ENCODE results near the gene STAM. TPM values are rescaled to one million over a fixed set of nuclear protein-coding genes. Genes with fewer than 3 reads are reported as not detected.

STAM gene
- total RNA-seq = 10 to 100 TPM in 1 of 2 donors, 1 to 10 TPM in 1; 7.3 to 15.5 TPM

DNA sequence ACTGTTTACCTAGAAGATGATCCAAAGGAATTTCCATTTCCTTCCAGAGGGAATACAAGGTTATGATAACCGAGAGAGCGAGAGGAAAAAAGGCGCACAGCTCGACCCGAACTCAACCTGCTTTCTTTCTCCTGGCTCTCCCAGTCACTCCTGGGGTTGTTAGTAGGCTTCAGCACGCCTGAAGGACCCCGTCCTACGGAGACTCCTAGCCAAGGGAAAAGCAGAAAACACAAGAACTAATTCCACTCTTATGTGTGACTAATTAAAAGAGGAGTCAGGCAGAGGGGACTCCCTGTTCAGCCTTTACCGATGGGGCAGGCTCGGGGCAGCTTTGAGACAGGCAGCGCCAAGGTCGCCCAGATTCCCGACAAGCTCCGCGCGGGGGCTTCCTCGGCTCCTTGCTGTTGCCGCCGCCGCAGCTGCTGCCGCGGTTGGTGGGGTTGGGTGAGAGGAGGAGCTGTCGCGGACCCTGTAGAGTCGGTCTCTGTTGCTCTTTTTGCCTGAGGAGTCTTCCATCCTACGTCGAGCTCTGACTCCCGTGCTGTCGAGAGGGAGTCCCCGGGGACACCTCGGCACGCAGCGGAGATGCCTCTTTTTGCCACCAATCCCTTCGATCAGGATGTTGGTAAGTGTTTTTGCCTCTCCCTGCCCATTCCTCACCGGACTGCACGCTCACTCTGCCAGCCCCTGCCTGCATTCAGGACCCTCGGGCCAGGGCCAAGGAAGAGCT lies at the start of gene STAM:
Gene STAM (plus strand): TSS at position 397 of the 730 bp plus-strand sequence. CDS start 189 bp downstream, at position 586.
- H3K4me1 ChIP-seq = peaks cover 40% of the 10 kb centered on the region
- WGBS, 2 donors = 0% methylated on average over 13 to 37 of the region's 37 CpGs
- DNase-seq (peak; percentile 84 to 90 (median 88)), ATAC-seq (peak; percentile 93)
- TF ChIP-seq POLR2A (IDR thresholded peaks at IDR 0.05) = peak; percentile 66 to 89 (median 84)
- TF ChIP-seq CTCF (IDR thresholded peaks at IDR 0.05) = no peak
- peak within 1 kb of the TSS; percentile 58 to 78 for H3K4me3 ChIP-seq
- no peaks in the 10 kb centered on the region for H3K27me3 ChIP-seq
- intact Hi-C loops (cut with DNase I) = no loop called here
- H3K9me3 ChIP-seq = no peaks in the 10 kb centered on the region
- peak within 1 kb of the TSS; percentile 88 to 100 (median 97) for H3K27ac ChIP-seq
- H3K36me3 ChIP-seq (replicated peaks in 1 of 2; ENCODE audit: insufficient read depth in 1 of 2, low read depth in 2 of 2) = no peaks in the 10 kb centered on the region

- TF ChIP-seq CTCF (IDR thresholded peaks at IDR 0.05) (no peak), POLR2A (IDR thresholded peaks at IDR 0.05) (no peak)
- Histone ChIP-seq H3K27me3 (no peaks in the 10 kb centered on the region), H3K9me3 (no peaks in the 10 kb centered on the region), H3K4me1 (no peaks in the 10 kb centered on the region), H3K27ac (no peak overlapping the region), H3K36me3 (replicated peaks in 1 of 2; ENCODE audit: insufficient read depth in 1 of 2, low read depth in 2 of 2) (no peaks in the 10 kb centered on the region), H3K4me3 (no peak overlapping the region)
- ATAC-seq (no peak), DNase-seq (no peak)
- 80% methylated on average over 3 of the region's 3 CpGs for WGBS, 2 donors
- intact Hi-C loops (cut with DNase I) = no loop called here
These were observed 46.6 kb upstream of the STAM start for GRCh38 chr10:17597386-17597785.

DNA sequence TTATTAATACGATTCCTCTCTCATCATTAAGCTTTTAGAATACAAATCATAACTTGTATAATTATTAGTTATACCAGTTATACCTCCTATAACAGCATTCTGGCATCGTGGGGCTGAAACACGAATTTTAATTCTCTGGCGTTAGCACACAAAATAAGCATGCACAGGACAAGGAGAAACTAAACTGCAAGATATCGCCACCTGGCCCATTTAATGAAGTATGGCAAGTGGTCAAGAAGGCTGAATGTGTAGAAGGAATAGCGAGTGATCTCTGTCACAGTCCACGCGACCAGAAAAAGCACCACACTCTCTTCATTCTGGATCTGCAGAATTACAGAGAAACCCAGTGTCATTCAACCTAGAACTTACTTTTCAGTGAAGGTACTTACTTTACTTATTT lies 44.9 kb upstream of the STAM start:
- WGBS, 2 donors = 26 to 43% methylated on average over 8 of the region's 8 CpGs
- ATAC-seq = no peak

DNA sequence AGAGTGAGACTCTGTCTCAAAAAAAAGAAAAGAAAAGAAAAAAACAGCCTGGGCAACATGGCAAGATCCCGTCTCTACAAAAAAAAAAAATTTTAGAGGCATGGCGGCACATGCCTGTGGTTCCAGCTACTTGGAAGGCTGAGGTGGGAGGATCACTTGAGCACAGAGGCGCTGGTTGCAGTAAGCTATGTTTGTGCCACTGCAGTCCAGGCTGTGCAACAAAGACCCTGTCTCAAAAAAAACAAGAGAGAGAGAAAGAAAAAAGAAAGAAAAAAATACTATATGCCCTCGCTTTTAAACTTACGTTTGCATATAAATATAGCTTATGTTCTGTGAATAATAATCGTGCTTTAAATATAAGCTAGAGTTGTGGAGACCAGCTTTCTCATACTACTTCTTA lies 38.0 kb upstream of the STAM start:
- Histone ChIP-seq H3K27ac (no peak overlapping the region), H3K36me3 (replicated peaks in 1 of 2; ENCODE audit: insufficient read depth in 1 of 2, low read depth in 2 of 2) (no peaks in the 10 kb centered on the region), H3K9me3 (no peaks in the 10 kb centered on the region), H3K4me3 (no peak overlapping the region), H3K4me1 (no peaks in the 10 kb centered on the region), H3K27me3 (no peaks in the 10 kb centered on the region)
- no peak for ATAC-seq
- WGBS, 2 donors = 67 to 68% methylated on average over 6 of the region's 6 CpGs
- DNase-seq = no peak
- TF ChIP-seq POLR2A (IDR thresholded peaks at IDR 0.05) = no peak
- TF ChIP-seq CTCF (IDR thresholded peaks at IDR 0.05) = no peak
- intact Hi-C loops (cut with DNase I) = loop anchor here (5.0 to 10.0 kb wide), 2 partner anchors 141 to 269 kb away; no protein-coding TSS in a partner anchor

More for the DNA sequence above, 44.9 kb upstream of the STAM start:
- DNase-seq = peak in 2 of 4 donors; percentile 15 to 33
- TF ChIP-seq POLR2A (IDR thresholded peaks at IDR 0.05) (no peak), CTCF (IDR thresholded peaks at IDR 0.05) (peak in 4 of 7 experiments; percentile 13 to 41 (median 32))
- no peaks in the 10 kb centered on the region for H3K36me3 ChIP-seq (replicated peaks in 1 of 2; ENCODE audit: insufficient read depth in 1 of 2, low read depth in 2 of 2)
- no peaks in the 10 kb centered on the region for H3K9me3 ChIP-seq
- no peaks in the 10 kb centered on the region for H3K4me1 ChIP-seq
- H3K27ac ChIP-seq = no peak overlapping the region
- H3K4me3 ChIP-seq = no peak overlapping the region
- intact Hi-C loops (cut with DNase I) = no loop called here
- no peaks in the 10 kb centered on the region for H3K27me3 ChIP-seq
